PC-9 (cell line): Measurements from ENCODE around the gene TMX4. TPM values are rescaled to one million over a fixed set of nuclear protein-coding genes. Genes with fewer than 3 reads are reported as not detected.

Source experiments
- BruUV-seq: library from RNA; stranded (reverse); fragments of 400-500 nt; replicated peaks from 2 replicates; lab custom pipeline; 2021; lab: Mats Ljungman, UMichigan
- CTCF ChIA-PET: fragments of 300-600 bp; sonication (Branson Sonifier 250); formaldehyde crosslinking; loops from one replicate; lab custom pipeline; 2022; ENCODE audit warnings: antibody characterized with exemption; lab: Charles Lee
- POLR2A ChIA-PET: fragments of 300-600 bp; sonication (Branson Sonifier 250); formaldehyde crosslinking; loops from one replicate; lab custom pipeline; 2022; ENCODE audit warnings: antibody characterized with exemption; ENCODE audit not compliant: unreplicated experiment; lab: Charles Lee
- DNase-seq, 2 experiments: peaks; one replicate each; pipeline versions ENCODE4 v3.0.0 to v3.0.0-alpha.2; 2015 to 2022; ENCODE audit warnings: mixed read lengths in 1 of 2
- H2AFZ ChIP-seq: fragments of 200-600 bp; sonication (generic); 2 replicates; pipeline ENCODE4 v1.8.1; 2017; ENCODE audit warnings: antibody characterized with exemption
- H3F3A ChIP-seq: fragments of 200-600 bp; sonication (generic); 2 replicates; pipeline ENCODE4 v1.8.1; 2017; ENCODE audit warnings: antibody characterized with exemption, mild to moderate bottlenecking, low read depth; ENCODE audit not compliant: insufficient read depth
- H3K27ac ChIP-seq: fragments of 200-600 bp; sonication (generic); 2 replicates; pipeline ENCODE4 v1.6.1; 2016; ENCODE audit warnings: mixed run types
- H3K27me3 ChIP-seq: fragments of 200-600 bp; sonication (generic); 2 replicates; pipeline ENCODE4 v1.6.1; 2016; ENCODE audit warnings: low read depth, mixed run types; ENCODE audit not compliant: insufficient read depth
- H3K36me3 ChIP-seq: fragments of 200-600 bp; sonication (generic); 2 replicates; pipeline ENCODE4 v1.6.1; 2016; ENCODE audit warnings: low read depth, mixed run types
- H3K4me1 ChIP-seq: fragments of 200-600 bp; sonication (generic); replicated peaks from 2 replicates; pipeline ENCODE4 v1.6.1; 2016; ENCODE audit warnings: mixed run types; ENCODE audit not compliant: insufficient read depth
- H3K4me2 ChIP-seq: fragments of 200-600 bp; sonication (generic); 2 replicates; pipeline ENCODE4 v1.6.1; 2017; ENCODE audit warnings: mixed run types
- H3K4me3 ChIP-seq: fragments of 200-600 bp; sonication (generic); 2 replicates; pipeline ENCODE4 v1.6.1; 2016; ENCODE audit warnings: mixed run types
- H3K79me2 ChIP-seq: fragments of 200-600 bp; sonication (generic); 2 replicates; pipeline ENCODE4 v1.6.1; 2017; ENCODE audit warnings: low read depth, mixed run types
- H3K9me2 ChIP-seq: fragments of 200-600 bp; sonication (generic); 2 replicates; pipeline ENCODE4 v1.8.1; 2017; ENCODE audit warnings: mild to moderate bottlenecking; ENCODE audit not compliant: insufficient read depth
- H3K9me3 ChIP-seq: fragments of 200-600 bp; sonication (generic); 2 replicates; pipeline ENCODE4 v1.8.1; 2016; ENCODE audit warnings: low read depth; ENCODE audit not compliant: insufficient read depth
- H4K20me1 ChIP-seq: fragments of 200-600 bp; sonication (generic); 2 replicates; pipeline ENCODE4 v1.8.1; 2017; ENCODE audit not compliant: insufficient read depth
- CTCF ChIP-seq: fragments of 200-600 bp; sonication (generic); conservative IDR thresholded peaks from 2 replicates; pipeline ENCODE4 v1.6.1; 2017; ENCODE audit warnings: mixed run types, antibody characterized with exemption, mild to moderate bottlenecking, moderate library complexity
- EZH2 ChIP-seq: fragments of 200-600 bp; sonication (generic); IDR thresholded peaks from 2 replicates; pipeline ENCODE4 v1.8.0; 2017; ENCODE audit warnings: antibody characterized with exemption, low read depth
- intact Hi-C: fragments of 100-400 bp; cut with micrococcal nuclease; formaldehyde crosslinking; loops from one replicate; pipeline ENCODE4 v1.10.0; 2022; ENCODE audit not compliant: unreplicated experiment
- total RNA-seq: library from RNA; stranded (reverse); gene quantifications from 2 replicates; pipeline ENCODE4 v1.2.3, GENCODE V29; 2021

The TMX4 gene
- total RNA-seq, 1 experiment from 2014 or later, result 7.5 TPM

GRCh38 chr20:7977709-7978108, 41.9 kb downstream of the TMX4 start:
- intact Hi-C loops, result no loop called here
- BruUV-seq, result no TSS peak
- H3K27me3 ChIP-seq, result no peaks in the 10 kb centered on the region
- no peaks in the 10 kb centered on the region for H3K9me2 ChIP-seq
- CTCF ChIA-PET, result no interaction called here
- TF ChIP-seq EZH2 (no peak), CTCF (no peak)
- no peaks in the 10 kb centered on the region for H3K79me2 ChIP-seq
- no peaks in the 10 kb centered on the region for H4K20me1 ChIP-seq
- DNase-seq, result no peak
- no peak overlapping the region for H3K27ac ChIP-seq
- no peak overlapping the region for H3K4me2 ChIP-seq
- POLR2A ChIA-PET, result no interaction called here
- no peaks in the 10 kb centered on the region for H3K4me1 ChIP-seq
- no peaks in the 10 kb centered on the region for H3K9me3 ChIP-seq
- H3K4me3 ChIP-seq, result no peak overlapping the region
- no peak overlapping the region for H2AFZ ChIP-seq
- no peaks in the 10 kb centered on the region for H3K36me3 ChIP-seq
- no peaks in the 10 kb centered on the region for H3F3A ChIP-seq

DNA sequence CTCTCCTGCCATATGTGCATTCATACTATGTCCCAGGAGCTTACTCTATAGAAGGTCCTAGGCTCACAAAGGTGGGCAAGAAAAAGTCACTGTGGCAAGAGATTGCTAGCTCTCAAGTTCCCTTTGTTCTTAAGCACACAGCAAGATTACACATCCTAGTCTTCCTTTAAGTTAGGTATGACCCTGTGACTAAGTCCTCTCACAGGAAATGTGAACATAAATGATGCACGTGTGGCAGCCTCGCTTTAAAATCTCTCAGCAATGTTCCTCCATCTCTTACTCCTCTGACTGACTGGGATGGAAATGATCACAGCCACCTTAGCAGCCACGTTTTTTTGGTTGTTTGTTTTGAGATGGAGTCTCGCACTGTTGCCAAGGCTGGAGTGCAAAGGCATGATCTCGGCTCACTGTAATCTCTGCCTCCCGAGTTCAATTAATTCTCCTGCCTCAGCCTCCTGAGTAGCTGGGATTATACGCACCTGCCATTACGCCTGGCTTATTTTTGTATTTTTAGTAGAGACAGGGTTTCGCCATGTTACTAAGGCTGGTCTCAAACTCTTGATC, 43.6 kb downstream of the TMX4 start:
- H4K20me1 ChIP-seq, result no peaks in the 10 kb centered on the region
- H3K27ac ChIP-seq, result no peak overlapping the region
- H3K4me2 ChIP-seq, result no peak overlapping the region
- intact Hi-C loops, result no loop called here
- no peak for TF ChIP-seq EZH2
- TF ChIP-seq CTCF, result no peak
- no TSS peak for BruUV-seq
- no peaks in the 10 kb centered on the region for H3K9me3 ChIP-seq
- POLR2A ChIA-PET, result no interaction called here
- CTCF ChIA-PET, result no interaction called here
- no peak overlapping the region for H2AFZ ChIP-seq
- H3K4me3 ChIP-seq, result no peak overlapping the region
- H3K9me2 ChIP-seq, result no peaks in the 10 kb centered on the region
- no peaks in the 10 kb centered on the region for H3K4me1 ChIP-seq
- H3K79me2 ChIP-seq, result no peaks in the 10 kb centered on the region
- no peak for DNase-seq
- H3K27me3 ChIP-seq, result no peaks in the 10 kb centered on the region
- no peaks in the 10 kb centered on the region for H3K36me3 ChIP-seq
- no peaks in the 10 kb centered on the region for H3F3A ChIP-seq

DNA sequence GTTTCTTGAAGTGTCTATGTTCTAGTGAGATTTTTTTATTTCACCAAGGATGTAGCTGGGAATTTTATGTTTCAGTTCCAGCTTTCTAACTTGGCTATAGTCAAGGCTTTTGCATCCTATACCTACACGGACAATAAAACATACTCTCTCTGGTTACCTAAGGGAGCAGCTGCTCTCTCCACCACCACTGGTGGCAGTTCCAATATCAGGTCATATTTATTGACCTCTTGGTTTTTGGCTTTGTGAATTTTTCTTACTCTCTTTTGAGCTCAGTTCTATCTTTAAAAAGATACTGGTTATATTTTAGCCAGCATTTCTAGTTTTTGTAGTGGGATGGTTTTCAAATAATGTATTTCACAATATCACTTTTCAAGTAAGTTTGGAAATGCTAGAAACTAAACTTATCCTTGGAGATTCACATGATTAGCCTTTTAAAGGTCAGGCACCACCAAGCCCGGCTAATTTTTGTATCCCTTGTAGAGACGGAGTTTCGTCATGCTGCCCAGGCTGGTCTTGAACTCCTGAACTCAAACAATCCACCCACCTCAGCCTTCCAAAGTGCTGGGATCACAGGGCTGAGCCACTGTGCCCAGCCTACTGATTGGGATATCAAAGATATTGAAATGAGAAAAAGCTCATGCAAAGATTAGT, 44.7 kb downstream of the TMX4 start:
- no peaks in the 10 kb centered on the region for H3K36me3 ChIP-seq
- H3K4me2 ChIP-seq, result no peak overlapping the region
- H3K27ac ChIP-seq, result no peak overlapping the region
- no TSS peak for BruUV-seq
- H3K4me3 ChIP-seq, result no peak overlapping the region
- no peaks in the 10 kb centered on the region for H3K27me3 ChIP-seq
- CTCF ChIA-PET, result no interaction called here
- intact Hi-C loops, result no loop called here
- H3K9me3 ChIP-seq, result no peaks in the 10 kb centered on the region
- POLR2A ChIA-PET, result no interaction called here
- no peaks in the 10 kb centered on the region for H3K79me2 ChIP-seq
- no peak overlapping the region for H2AFZ ChIP-seq
- TF ChIP-seq CTCF, result no peak
- H3K9me2 ChIP-seq, result no peaks in the 10 kb centered on the region
- no peaks in the 10 kb centered on the region for H3K4me1 ChIP-seq
- no peaks in the 10 kb centered on the region for H4K20me1 ChIP-seq
- DNase-seq, result no peak
- no peaks in the 10 kb centered on the region for H3F3A ChIP-seq
